ENCODE results near the gene TAS2R7.

DNA sequence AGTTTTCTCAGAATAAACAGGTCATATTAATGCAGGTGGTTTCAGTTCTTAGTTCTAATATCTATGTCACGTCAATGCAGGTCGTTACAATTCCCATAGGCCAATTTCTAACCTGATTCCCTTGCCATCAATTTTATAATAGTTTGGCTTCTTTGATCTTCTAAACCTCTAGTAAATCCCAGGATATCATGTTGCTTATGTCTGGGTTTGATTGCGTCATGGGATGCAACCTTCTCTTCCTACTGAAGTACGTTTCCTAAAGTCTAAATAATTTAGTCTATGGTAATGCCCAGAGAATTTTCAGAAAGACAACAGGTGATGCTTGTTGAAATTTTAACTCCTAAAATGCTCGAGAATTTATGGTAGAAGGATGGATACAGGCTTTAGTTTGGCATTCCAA lies 19.2 kb downstream of the TAS2R7 start:
- TF ChIP-seq CTCF (IDR thresholded peaks at IDR 0.05; ENCODE audit: low read length) (no peak), EZH2 (optimal IDR thresholded peaks at IDR 0.05; ENCODE audit: low read depth, low read length) (no peak), EZH2phosphoT487 (IDR thresholded peaks at IDR 0.05; ENCODE audit: low read length) (no peak)

Measured in MM.1S (cell line).